ENCODE results near the gene TFDP2.
"Not testable (repeated sequence)": the region's sequence is repeated elsewhere in the genome, so short reads cannot be mapped to it uniquely, and the experiment has no call there.

TFDP2 gene

GRCh38 chr3:141920701-141921100, 228.6 kb downstream of the TFDP2 start:
- DNase-seq: no peak

- DNase-seq: no peak
These were observed 233.6 kb downstream of the TFDP2 start for GRCh38 chr3:141915766-141916165.

GRCh38 chr3:141915016-141915415, 234.3 kb downstream of the TFDP2 start:
- no peak for DNase-seq

DNA sequence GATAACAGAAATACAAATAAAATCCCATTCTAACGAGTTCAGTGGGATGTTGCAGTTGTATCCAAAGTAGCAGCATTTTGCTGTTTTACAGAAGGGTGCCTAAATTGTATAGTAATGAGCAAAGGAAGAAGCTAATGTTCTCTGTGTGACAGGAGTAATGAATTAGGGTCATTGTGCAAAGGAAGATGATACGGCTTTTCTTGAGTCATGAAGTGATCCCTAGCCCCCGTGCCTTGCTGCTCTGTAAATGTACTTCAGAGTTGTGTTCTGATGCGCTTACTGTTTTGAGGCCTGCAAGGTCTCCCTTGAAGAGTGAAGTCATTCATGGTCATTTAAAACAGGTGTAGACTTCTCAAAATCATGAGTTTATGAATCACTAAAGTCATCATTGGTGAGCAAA, 235.0 kb downstream of the TFDP2 start:
- no peak for DNase-seq

DNA sequence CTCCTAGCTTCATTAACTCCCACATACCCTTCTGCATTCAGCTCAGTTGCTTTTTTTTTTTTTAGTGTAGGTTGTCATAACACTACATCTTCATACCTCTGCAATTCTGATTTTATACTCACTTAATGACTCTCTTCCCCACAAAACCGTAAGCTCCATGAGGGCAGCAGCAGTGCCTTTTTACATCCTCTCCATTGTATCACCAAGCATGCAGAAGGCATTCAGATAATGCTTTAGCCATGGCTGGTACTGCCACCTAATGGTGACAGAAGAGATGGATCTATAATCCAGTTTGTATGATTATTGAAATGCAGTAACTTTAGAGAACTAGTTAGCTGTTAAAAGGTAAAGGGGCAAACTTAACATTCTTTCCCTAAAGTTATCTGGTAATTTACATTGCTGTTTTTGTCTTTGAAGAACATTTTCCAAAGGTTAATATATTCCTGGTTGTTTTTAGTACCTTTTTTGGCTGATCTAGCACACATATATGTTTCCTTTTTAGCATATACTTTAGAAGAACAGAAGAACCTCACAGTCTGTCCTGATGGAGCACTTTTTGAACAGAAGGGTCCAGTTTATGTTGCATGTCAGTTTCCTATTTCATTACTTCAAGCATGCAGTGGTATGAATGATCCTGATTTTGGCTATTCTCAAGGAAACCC, 236.1 kb downstream of the TFDP2 start:
- DNase-seq: peak; percentile 14

GRCh38 chr3:141909986-141910385, 239.4 kb downstream of the TFDP2 start:
- not testable (repeated sequence) for DNase-seq

- no peak for DNase-seq
These were observed 239.9 kb downstream of the TFDP2 start for GRCh38 chr3:141909408-141909807.

DNA sequence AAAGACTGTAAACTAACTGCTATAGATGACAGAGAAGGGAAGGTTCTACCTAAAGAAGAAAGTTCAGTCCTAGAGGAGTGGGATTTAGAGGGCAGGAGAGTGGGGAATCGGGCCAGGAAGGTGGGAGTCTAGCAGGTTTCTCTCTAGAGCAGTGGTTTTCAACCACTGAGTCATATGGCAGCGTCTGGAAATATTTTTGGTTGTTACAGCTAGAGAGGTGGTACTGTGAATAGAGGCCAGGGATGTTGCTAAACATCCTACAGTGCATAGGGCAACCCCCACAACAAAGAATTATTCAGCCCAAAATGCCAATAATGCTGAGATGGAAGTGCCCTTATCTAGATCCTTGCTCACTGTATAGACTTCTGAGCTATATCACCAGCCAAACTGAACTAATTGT, 244.2 kb downstream of the TFDP2 start:
- no peak for DNase-seq

DNA sequence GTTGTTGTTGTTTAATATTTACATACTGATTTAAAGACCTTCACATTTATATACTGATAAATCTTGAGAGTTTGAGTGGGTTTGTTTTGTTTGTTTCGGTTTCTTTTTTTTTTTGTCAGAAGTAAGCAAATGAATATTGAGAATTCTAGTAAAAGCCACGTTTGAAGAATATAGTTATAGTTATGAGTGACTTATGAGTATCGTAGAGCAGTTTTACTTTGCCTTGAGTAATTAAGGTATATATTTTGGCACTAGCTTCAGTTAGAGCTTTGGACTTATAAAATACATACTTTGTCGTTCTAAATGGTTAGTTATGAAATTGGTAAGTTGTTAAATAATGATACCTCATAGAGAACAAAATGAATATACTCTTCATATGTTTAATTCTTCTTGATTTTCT, 245.1 kb downstream of the TFDP2 start:
- no peak for DNase-seq

DNA sequence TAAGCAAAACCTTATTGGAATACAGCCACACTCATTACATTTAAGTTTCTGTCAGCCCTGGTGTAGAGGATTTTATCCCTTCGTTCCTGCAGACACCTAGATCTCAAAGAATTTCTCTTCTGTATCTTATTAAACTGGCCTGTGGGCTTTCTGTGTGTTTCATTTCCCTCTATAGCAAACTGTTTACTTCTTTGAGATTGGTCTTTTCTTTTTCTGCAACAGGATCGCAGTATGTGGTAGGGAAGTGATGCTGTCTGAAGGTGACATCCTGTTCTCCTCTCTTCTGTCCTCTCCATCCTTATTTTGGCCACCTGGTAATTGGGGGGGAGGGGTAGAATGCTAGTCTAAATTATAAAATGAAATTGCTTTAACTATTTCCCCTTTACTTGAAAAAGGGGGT, 247.4 kb downstream of the TFDP2 start:
- DNase-seq: no peak

DNA sequence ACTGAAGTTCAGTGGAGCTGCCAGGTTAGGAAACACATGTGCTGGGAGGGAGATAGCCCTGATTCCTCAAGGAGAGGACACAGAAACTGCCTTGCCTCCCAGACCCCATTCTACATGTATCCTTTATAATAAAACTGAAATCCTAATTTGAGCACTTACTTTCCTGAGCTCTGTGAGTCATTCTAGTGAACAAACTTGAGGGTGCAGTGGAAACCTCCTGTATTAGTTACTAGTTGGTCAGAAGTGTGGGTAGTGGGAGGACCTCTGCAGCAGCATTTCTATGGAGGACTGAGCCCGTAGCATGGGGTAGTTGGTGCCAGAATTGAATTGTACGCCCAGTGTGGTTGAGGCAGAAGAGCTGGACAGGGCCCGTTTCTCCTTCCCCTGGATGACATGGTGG, 249.0 kb downstream of the TFDP2 start:
- DNase-seq: no peak

DNA sequence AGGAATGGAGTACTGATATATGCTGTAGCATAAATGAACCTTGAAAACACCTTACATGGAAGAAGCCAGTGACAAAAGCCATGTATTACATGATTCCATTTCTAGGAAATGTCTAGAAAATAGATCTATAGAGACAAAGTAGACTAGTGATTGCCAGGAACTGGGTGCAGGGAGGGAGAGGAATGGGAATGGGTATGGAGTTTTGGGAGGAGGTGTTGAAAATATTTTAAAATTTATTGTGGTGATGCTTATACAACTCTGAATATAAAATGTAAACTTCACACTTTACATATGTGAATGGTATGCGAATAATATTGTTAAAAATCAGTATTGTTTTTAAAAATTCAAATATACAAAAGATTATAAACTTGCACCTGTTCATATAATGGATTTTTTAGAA, 250.4 kb downstream of the TFDP2 start:
- no peak for DNase-seq

DNA sequence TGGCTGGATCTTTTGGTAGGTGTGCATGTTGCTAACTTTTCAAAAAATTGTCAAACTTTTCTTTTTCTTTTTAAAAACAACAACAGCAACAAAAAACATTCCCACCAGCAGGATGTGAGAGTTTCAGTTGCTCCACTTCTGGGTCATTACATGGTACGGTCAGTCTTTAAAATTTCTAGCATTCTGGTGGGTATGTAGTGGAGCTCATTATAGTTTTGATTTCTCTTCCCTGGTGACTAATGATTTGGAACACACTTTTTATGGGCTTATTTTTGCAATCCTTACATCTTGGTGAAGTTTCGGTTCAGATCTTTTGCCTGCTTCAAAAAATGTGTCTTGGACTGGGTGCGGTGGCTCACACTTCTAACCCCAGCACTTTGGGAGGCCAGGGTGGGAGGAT, 253.6 kb downstream of the TFDP2 start:
- no peak for DNase-seq

- peak; percentile 47 for DNase-seq
These were observed 254.7 kb downstream of the TFDP2 start for GRCh38 chr3:141894524-141895176.
